Activated T-helper 17 cell treated with anti-CD3 and anti-CD28 coated beads, Interleukin-2, amount 50 U/mL, for 72 hours (primary cell): ENCODE data around the gene FBXW5. TPM values are rescaled to one million over a fixed set of nuclear protein-coding genes. Genes with fewer than 3 reads are reported as not detected.
A peak's percentile ranks its signal among the peaks of the same experiment; 100 is the strongest.

Experiments
- ATAC-seq: fragments of 150-1000 bp; cut with Tn5 transposase; replicated peaks from 2 replicates; pipeline ENCODE4 v1.10.0; 2021; ENCODE audit warnings: mild to moderate bottlenecking, moderate library complexity
- H3K27ac Mint-ChIP-seq: one replicate; pipeline ENCODE4 v1.8.0; 2022; ENCODE audit warnings: mixed read lengths
- H3K27me3 Mint-ChIP-seq: one replicate; pipeline ENCODE4 v1.8.0; 2022; ENCODE audit warnings: mixed read lengths
- H3K36me3 Mint-ChIP-seq: one replicate; pipeline ENCODE4 v1.8.0; 2022; ENCODE audit warnings: low read depth, mild to moderate bottlenecking, mixed read lengths
- H3K4me1 Mint-ChIP-seq: one replicate; pipeline ENCODE4 v1.8.0; 2022; ENCODE audit warnings: mixed read lengths
- H3K4me3 Mint-ChIP-seq: one replicate; pipeline ENCODE4 v1.8.0; 2022; ENCODE audit warnings: mild to moderate bottlenecking, mixed read lengths
- H3K9me3 Mint-ChIP-seq: one replicate; pipeline ENCODE4 v1.8.0; 2022; ENCODE audit warnings: mixed read lengths
- total RNA-seq, 2 donors: library from RNA; stranded (reverse); gene quantifications; one replicate each; pipeline ENCODE4 v1.2.3, GENCODE V29; 2022

FBXW5 gene
- total RNA-seq, 2 donors from 2014 or later, result 91.0 to 99.2 TPM

- no peaks in the 10 kb centered on the region for H3K36me3 Mint-ChIP-seq
- peaks cover 9% of the 10 kb centered on the region for H3K4me1 Mint-ChIP-seq
- no peak overlapping the region for H3K27ac Mint-ChIP-seq
- no peak for ATAC-seq
- H3K27me3 Mint-ChIP-seq, result no peaks in the 10 kb centered on the region
- peaks cover 8% of the 10 kb centered on the region for H3K9me3 Mint-ChIP-seq
- no peak overlapping the region for H3K4me3 Mint-ChIP-seq
Measured at GRCh38 chr9:136960212-136960937, 15.8 kb upstream of the FBXW5 start.

GRCh38 chr9:136958898-136959850 is 14.6 kb upstream of the FBXW5 start:
- no peak for ATAC-seq
- H3K9me3 Mint-ChIP-seq, result peaks cover 8% of the 10 kb centered on the region
- no peak overlapping the region for H3K27ac Mint-ChIP-seq
- H3K36me3 Mint-ChIP-seq, result no peaks in the 10 kb centered on the region
- H3K4me3 Mint-ChIP-seq, result no peak overlapping the region
- H3K4me1 Mint-ChIP-seq, result peaks cover 9% of the 10 kb centered on the region
- H3K27me3 Mint-ChIP-seq, result no peaks in the 10 kb centered on the region

- no peak for ATAC-seq
- Mint-ChIP-seq H3K4me1 (peaks cover 9% of the 10 kb centered on the region), H3K36me3 (no peaks in the 10 kb centered on the region), H3K9me3 (peaks cover 8% of the 10 kb centered on the region), H3K4me3 (no peak overlapping the region), H3K27me3 (no peaks in the 10 kb centered on the region), H3K27ac (no peak overlapping the region)
Measured at GRCh38 chr9:136958473-136958872, 13.9 kb upstream of the FBXW5 start.

- Mint-ChIP-seq H3K36me3 (no peaks in the 10 kb centered on the region), H3K27ac (no peak overlapping the region), H3K9me3 (peaks cover 8% of the 10 kb centered on the region), H3K27me3 (no peaks in the 10 kb centered on the region), H3K4me1 (peaks cover 9% of the 10 kb centered on the region), H3K4me3 (no peak overlapping the region)
- no peak for ATAC-seq
Measured at GRCh38 chr9:136957901-136958300, 13.4 kb upstream of the FBXW5 start.

GRCh38 chr9:136957461-136957860 is 12.9 kb upstream of the FBXW5 start:
- no peak for ATAC-seq
- no peak overlapping the region for H3K4me3 Mint-ChIP-seq
- H3K9me3 Mint-ChIP-seq, result peaks cover 8% of the 10 kb centered on the region
- no peaks in the 10 kb centered on the region for H3K27me3 Mint-ChIP-seq
- no peak overlapping the region for H3K27ac Mint-ChIP-seq
- peaks cover 9% of the 10 kb centered on the region for H3K4me1 Mint-ChIP-seq
- H3K36me3 Mint-ChIP-seq, result no peaks in the 10 kb centered on the region

GRCh38 chr9:136956604-136957003 is 12.1 kb upstream of the FBXW5 start:
- Mint-ChIP-seq H3K4me3 (no peak overlapping the region), H3K27me3 (no peaks in the 10 kb centered on the region), H3K4me1 (peaks cover 9% of the 10 kb centered on the region), H3K9me3 (peaks cover 8% of the 10 kb centered on the region), H3K27ac (peak overlapping the region; percentile 36), H3K36me3 (no peaks in the 10 kb centered on the region)
- no peak for ATAC-seq

- peaks cover 8% of the 10 kb centered on the region for H3K9me3 Mint-ChIP-seq
- peaks cover 9% of the 10 kb centered on the region for H3K4me1 Mint-ChIP-seq
- ATAC-seq, result no peak
- no peak overlapping the region for H3K27ac Mint-ChIP-seq
- no peaks in the 10 kb centered on the region for H3K27me3 Mint-ChIP-seq
- no peak overlapping the region for H3K4me3 Mint-ChIP-seq
- no peaks in the 10 kb centered on the region for H3K36me3 Mint-ChIP-seq
Measured at GRCh38 chr9:136955943-136956335, 11.4 kb upstream of the FBXW5 start.

GRCh38 chr9:136955202-136955942 is 10.8 kb upstream of the FBXW5 start:
- ATAC-seq, result no peak
- Mint-ChIP-seq H3K27ac (no peak overlapping the region), H3K27me3 (no peaks in the 10 kb centered on the region), H3K36me3 (no peaks in the 10 kb centered on the region), H3K4me1 (peaks cover 9% of the 10 kb centered on the region), H3K4me3 (no peak overlapping the region), H3K9me3 (peaks cover 8% of the 10 kb centered on the region)

- Mint-ChIP-seq H3K36me3 (no peaks in the 10 kb centered on the region), H3K27me3 (no peaks in the 10 kb centered on the region), H3K9me3 (peaks cover 8% of the 10 kb centered on the region), H3K4me3 (no peak overlapping the region), H3K27ac (no peak overlapping the region), H3K4me1 (peaks cover 9% of the 10 kb centered on the region)
- no peak for ATAC-seq
Measured at GRCh38 chr9:136954270-136955083, 9.9 kb upstream of the FBXW5 start.

- Mint-ChIP-seq H3K9me3 (peaks cover 8% of the 10 kb centered on the region), H3K36me3 (no peaks in the 10 kb centered on the region), H3K4me1 (peaks cover 9% of the 10 kb centered on the region), H3K27me3 (no peaks in the 10 kb centered on the region), H3K4me3 (no peak overlapping the region), H3K27ac (no peak overlapping the region)
- no peak for ATAC-seq
Measured at GRCh38 chr9:136953771-136954269, 9.3 kb upstream of the FBXW5 start.

- no peaks in the 10 kb centered on the region for H3K27me3 Mint-ChIP-seq
- no peaks in the 10 kb centered on the region for H3K36me3 Mint-ChIP-seq
- H3K4me3 Mint-ChIP-seq, result no peak overlapping the region
- no peak overlapping the region for H3K27ac Mint-ChIP-seq
- H3K9me3 Mint-ChIP-seq, result peaks cover 8% of the 10 kb centered on the region
- H3K4me1 Mint-ChIP-seq, result peaks cover 9% of the 10 kb centered on the region
- ATAC-seq, result no peak
Measured at GRCh38 chr9:136952876-136953770, 8.6 kb upstream of the FBXW5 start.

GRCh38 chr9:136952321-136952850 is 7.8 kb upstream of the FBXW5 start:
- Mint-ChIP-seq H3K27me3 (no peaks in the 10 kb centered on the region), H3K4me1 (peaks cover 9% of the 10 kb centered on the region), H3K4me3 (no peak overlapping the region), H3K9me3 (peaks cover 8% of the 10 kb centered on the region), H3K36me3 (no peaks in the 10 kb centered on the region), H3K27ac (no peak overlapping the region)
- no peak for ATAC-seq
